ENCODE results near the gene TTR. TPM values are rescaled to one million over a fixed set of nuclear protein-coding genes. Genes with fewer than 3 reads are reported as not detected.

TTR gene
- total RNA-seq, 2 experiments from 2014 or later = not detected

DNA sequence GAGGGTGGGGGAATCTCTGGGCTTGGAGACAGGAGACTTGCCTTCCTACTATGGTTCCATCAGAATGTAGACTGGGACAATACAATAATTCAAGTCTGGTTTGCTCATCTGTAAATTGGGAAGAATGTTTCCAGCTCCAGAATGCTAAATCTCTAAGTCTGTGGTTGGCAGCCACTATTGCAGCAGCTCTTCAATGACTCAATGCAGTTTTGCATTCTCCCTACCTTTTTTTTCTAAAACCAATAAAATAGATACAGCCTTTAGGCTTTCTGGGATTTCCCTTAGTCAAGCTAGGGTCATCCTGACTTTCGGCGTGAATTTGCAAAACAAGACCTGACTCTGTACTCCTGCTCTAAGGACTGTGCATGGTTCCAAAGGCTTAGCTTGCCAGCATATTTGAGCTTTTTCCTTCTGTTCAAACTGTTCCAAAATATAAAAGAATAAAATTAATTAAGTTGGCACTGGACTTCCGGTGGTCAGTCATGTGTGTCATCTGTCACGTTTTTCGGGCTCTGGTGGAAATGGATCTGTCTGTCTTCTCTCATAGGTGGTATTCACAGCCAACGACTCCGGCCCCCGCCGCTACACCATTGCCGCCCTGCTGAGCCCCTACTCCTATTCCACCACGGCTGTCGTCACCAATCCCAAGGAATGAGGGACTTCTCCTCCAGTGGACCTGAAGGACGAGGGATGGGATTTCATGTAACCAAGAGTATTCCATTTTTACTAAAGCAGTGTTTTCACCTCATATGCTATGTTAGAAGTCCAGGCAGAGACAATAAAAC, 6.5 kb downstream of the TTR start:
- Mint-ChIP-seq H3K27ac (no peak overlapping the region), H3K9me3 (ENCODE audit: low read depth) (no peaks in the 10 kb centered on the region), H3K4me1 (peaks cover under 1% of the 10 kb centered on the region), H3K36me3 (ENCODE audit: low read depth) (no peaks in the 10 kb centered on the region), H3K4me3 (no peak overlapping the region), H3K27me3 (no peaks in the 10 kb centered on the region)
- no peak for ATAC-seq
- intact Hi-C loops (cut with DNase I, micrococcal nuclease) = no loop called here
- ChIA-PET POLR2A (no interaction called here), CTCF (interaction anchor here (0.9 kb wide), 1 partner anchor 12 kb away, joined by 3 read pairs; no protein-coding TSS in a partner anchor)
- no peak for DNase-seq

DNA sequence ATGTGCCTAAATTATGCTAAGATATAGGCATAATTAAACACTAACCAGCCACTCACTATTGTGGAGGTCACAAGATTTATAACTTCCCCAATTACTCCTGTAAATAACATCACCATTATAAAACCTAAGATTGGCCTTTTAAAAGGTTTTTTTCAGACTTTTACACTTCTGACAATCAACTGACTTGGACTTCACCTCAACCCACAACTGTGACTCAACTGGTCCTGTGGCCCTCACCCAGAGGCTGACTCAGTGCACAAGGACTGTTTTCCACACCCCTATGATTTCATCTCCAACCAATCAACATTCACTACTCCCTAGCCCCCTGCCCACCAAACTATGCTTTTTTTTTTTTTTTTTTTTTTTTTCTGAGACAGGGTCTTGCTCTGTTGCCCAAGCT, 11.6 kb downstream of the TTR start:
- Mint-ChIP-seq H3K27ac (no peak overlapping the region), H3K9me3 (ENCODE audit: low read depth) (no peaks in the 10 kb centered on the region), H3K4me3 (no peak overlapping the region), H3K36me3 (ENCODE audit: low read depth) (no peaks in the 10 kb centered on the region), H3K4me1 (peaks cover 2% of the 10 kb centered on the region), H3K27me3 (peaks cover 13% of the 10 kb centered on the region)
- intact Hi-C loops (cut with DNase I, micrococcal nuclease) = loop anchor here in 1 of 2 experiments (5.0 kb wide), 1 partner anchor 79 kb away; the partner anchor contains the start of gene B4GALT6
- ChIA-PET POLR2A (no interaction called here), CTCF (no interaction called here)
- DNase-seq (peak; percentile 57), ATAC-seq (peak; percentile 85)

DNA sequence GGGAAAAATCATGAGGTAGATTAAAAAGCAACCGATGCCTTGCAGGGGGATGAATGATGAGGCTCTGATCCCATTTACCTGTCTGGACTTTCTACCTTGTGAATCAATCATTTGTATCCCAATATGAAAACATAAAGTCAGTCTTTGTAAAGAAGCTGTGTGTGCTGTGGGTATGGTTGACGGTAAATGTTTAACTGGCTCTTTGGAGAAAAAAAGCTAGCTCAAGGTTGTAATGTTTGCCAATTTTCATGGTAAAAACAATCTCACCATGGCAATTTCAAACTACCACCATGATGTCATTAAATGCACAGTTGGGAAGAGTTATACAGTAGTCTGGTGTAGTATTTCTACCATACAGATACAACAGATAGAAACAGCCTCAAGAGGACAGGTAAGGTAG, 14.6 kb downstream of the TTR start:
- Mint-ChIP-seq H3K27ac (no peak overlapping the region), H3K4me3 (no peak overlapping the region), H3K9me3 (ENCODE audit: low read depth) (no peaks in the 10 kb centered on the region), H3K4me1 (peaks cover 2% of the 10 kb centered on the region), H3K27me3 (peaks cover 17% of the 10 kb centered on the region), H3K36me3 (ENCODE audit: low read depth) (no peaks in the 10 kb centered on the region)
- POLR2A ChIA-PET = no interaction called here
- intact Hi-C loops (cut with DNase I, micrococcal nuclease) = no loop called here
- CTCF ChIA-PET = no interaction called here
- no peak for ATAC-seq
- no peak for DNase-seq

DNA sequence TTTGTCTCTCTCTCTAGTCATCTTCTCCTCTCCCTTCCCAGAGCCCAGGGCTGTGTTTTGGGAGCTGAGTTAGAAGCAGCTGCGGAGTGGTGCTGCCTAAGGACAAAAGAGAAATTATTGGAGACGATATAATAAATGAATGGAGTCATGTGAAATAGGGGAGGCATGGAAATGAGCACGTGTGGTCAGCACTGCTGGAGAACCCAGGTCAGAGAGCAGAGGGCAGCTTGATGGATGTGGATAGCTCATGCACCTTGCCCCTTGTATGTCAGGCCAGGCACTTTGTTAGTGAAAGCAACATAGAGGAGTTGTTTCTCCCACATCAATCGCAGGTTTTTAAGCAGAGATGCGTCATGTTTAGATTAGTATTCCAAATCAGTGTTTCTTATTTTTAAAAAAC, 15.7 kb downstream of the TTR start:
- no peak for ATAC-seq
- POLR2A ChIA-PET = no interaction called here
- intact Hi-C loops (cut with DNase I, micrococcal nuclease) = no loop called here
- peaks cover 17% of the 10 kb centered on the region for H3K27me3 Mint-ChIP-seq
- H3K4me1 Mint-ChIP-seq = peaks cover 2% of the 10 kb centered on the region
- H3K9me3 Mint-ChIP-seq (ENCODE audit: low read depth) = no peaks in the 10 kb centered on the region
- DNase-seq = no peak
- H3K27ac Mint-ChIP-seq = no peak overlapping the region
- CTCF ChIA-PET = no interaction called here
- H3K4me3 Mint-ChIP-seq = no peak overlapping the region
- no peaks in the 10 kb centered on the region for H3K36me3 Mint-ChIP-seq (ENCODE audit: low read depth)

DNA sequence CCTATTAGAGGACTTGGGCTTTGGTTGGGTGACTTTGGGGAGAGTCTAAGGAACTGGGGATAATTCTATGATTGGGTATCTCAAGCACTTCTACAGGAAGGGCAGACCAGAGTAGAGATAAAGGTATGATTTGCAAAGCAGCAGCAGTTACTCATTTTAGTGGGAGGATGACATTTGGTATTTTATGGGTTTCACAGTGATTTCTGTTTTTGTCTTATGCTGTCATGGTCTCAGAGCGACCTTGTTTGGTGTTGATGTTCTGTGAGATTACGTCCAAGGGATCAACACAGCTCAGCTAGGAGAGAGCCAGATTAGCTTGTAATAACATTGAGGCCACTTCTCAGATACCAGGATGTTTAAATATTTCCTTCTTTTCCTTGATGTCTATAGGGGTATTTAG, 18.2 kb downstream of the TTR start:
- ATAC-seq = no peak
- Mint-ChIP-seq H3K4me3 (no peak overlapping the region), H3K27ac (no peak overlapping the region), H3K36me3 (ENCODE audit: low read depth) (no peaks in the 10 kb centered on the region), H3K9me3 (ENCODE audit: low read depth) (no peaks in the 10 kb centered on the region), H3K27me3 (peaks cover 16% of the 10 kb centered on the region), H3K4me1 (no peaks in the 10 kb centered on the region)
- ChIA-PET POLR2A (no interaction called here), CTCF (interaction anchor here (0.9 to 1.0 kb wide), 2 partner anchors 12 to 50 kb away, joined by 3 read pairs; no protein-coding TSS in a partner anchor)
- no peak for DNase-seq
- intact Hi-C loops (cut with DNase I, micrococcal nuclease) = no loop called here

DNA sequence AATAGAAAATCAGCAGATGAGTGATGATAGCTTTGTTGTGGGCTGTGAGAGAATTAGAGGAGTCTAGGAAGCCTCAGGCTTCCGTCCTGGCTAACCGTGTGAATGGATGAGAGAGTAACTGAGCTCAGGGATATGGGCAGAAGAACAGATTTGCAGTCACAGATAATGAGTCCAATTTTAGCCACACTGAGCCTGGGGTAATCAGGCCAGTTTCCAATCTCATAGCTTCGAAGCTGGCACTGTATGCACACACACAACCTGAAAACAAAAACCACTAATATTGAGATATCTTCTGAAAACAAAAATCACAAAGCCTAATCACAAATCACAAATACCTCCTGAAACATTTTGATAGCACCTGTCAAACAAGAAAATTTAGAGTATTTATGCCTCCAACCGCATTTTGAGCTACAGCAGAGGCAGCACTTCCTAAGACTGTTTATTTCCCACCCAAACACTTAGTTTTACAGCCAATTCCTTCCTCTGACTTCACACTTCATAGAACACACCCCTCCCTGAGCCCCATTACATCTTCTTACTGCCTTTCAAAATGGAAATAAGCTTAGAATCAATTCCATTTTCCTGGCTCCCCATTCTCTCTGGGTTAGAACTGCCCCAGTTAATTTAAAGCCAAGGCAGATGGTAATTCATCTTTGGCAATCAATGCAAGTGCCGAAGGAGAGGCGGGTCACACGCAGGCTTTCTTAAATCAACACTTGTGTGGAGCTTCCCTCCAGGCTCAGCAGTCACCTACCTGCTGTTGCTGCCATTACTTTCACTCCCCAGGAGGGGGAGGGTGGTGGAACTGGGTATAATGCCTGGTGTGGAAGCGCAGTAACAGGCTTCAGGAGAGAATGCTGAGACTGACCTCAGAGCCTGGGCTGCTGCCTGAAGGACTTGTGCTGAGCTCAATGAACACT, 18.9 kb downstream of the TTR start:
- no peak overlapping the region for H3K27ac Mint-ChIP-seq
- no peaks in the 10 kb centered on the region for H3K36me3 Mint-ChIP-seq (ENCODE audit: low read depth)
- no peak overlapping the region for H3K4me3 Mint-ChIP-seq
- ATAC-seq = no peak
- DNase-seq = no peak
- no peaks in the 10 kb centered on the region for H3K4me1 Mint-ChIP-seq
- intact Hi-C loops (cut with DNase I, micrococcal nuclease) = no loop called here
- ChIA-PET CTCF (interaction anchor here (0.6 to 1.1 kb wide), 6 partner anchors 8 to 115 kb away, joined by 3 read pairs; no protein-coding TSS in a partner anchor), POLR2A (no interaction called here)
- peaks cover 12% of the 10 kb centered on the region for H3K27me3 Mint-ChIP-seq
- H3K9me3 Mint-ChIP-seq (ENCODE audit: low read depth) = no peaks in the 10 kb centered on the region

DNA sequence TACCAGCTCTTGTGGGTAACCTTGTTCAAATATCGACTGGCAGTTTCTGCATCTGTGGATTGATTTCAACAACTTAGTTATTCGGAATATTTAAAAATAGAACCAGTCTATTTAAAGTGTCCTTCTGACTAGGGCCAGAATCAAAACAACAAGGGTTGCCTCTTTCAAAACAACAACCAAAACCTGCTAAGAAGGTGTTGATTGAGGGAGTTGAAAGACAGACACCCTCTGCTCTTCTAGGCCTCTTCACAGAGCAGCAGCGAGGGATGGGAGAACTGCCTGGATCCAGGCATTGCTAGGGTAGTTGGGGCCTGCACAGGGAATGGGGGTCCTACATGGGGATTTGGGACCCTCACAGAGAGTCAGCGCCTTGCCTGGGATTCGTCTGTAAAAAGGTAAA, 19.8 kb downstream of the TTR start:
- DNase-seq (no peak), ATAC-seq (no peak)
- ChIA-PET POLR2A (no interaction called here), CTCF (interaction anchor here (0.6 to 1.1 kb wide), 4 partner anchors 7 to 114 kb away, joined by 3 read pairs; no protein-coding TSS in a partner anchor)
- H3K9me3 Mint-ChIP-seq (ENCODE audit: low read depth) = no peaks in the 10 kb centered on the region
- no peak overlapping the region for H3K4me3 Mint-ChIP-seq
- no peaks in the 10 kb centered on the region for H3K4me1 Mint-ChIP-seq
- peaks cover 7% of the 10 kb centered on the region for H3K27me3 Mint-ChIP-seq
- H3K36me3 Mint-ChIP-seq (ENCODE audit: low read depth) = no peaks in the 10 kb centered on the region
- intact Hi-C loops (cut with DNase I, micrococcal nuclease) = no loop called here
- H3K27ac Mint-ChIP-seq = no peak overlapping the region

DNA sequence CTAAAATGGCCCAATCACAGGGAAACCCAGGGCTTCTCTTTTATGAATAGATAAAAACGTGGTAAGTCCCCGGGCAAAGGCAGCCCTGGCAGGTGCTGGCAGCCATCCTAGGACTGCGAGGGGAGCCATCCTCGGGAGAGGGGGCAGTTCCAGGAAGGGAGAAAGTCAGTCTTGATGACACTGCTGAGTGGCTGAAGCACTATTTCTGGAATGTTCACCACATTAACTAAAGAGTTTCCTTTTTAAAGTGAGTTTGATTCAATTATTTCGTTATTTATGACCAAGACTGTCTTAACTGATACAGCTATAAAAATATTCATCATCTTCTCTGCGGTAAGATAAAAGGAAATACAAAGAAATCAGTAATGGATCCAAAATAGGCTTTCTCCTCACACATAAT, 20.4 kb downstream of the TTR start:
- intact Hi-C loops (cut with DNase I, micrococcal nuclease) = no loop called here
- CTCF ChIA-PET = no interaction called here
- H3K27me3 Mint-ChIP-seq = peaks cover 7% of the 10 kb centered on the region

DNA sequence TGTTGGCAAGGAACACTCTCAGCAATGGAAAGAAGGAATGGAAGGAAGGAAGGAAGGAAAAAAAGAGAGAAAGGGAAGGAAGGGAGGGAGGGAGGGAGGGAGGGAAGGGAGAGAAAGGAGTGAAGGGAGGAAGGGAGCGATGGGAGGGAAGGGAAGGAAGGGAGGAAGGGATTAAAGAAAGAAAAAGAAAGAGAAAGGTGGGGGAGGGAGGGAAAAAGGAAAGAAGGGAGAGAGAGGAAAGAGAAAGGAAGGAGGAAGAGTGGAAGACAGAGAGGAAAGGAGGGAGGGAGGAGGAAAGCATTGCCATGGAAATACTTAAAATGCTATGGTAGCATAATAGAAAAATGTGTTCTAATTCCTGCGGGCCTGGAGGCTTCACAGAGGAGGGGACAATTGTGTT, 22.4 kb downstream of the TTR start:
- H3K27ac Mint-ChIP-seq = no peak overlapping the region
- no peaks in the 10 kb centered on the region for H3K9me3 Mint-ChIP-seq (ENCODE audit: low read depth)
- ChIA-PET POLR2A (no interaction called here), CTCF (interaction anchor here (1.4 kb wide), 1 partner anchor 109 kb away, joined by 3 read pairs; no protein-coding TSS in a partner anchor)
- DNase-seq (no peak), ATAC-seq (no peak)
- no peaks in the 10 kb centered on the region for H3K4me1 Mint-ChIP-seq
- intact Hi-C loops (cut with DNase I, micrococcal nuclease) = no loop called here
- peaks cover 10% of the 10 kb centered on the region for H3K27me3 Mint-ChIP-seq
- no peak overlapping the region for H3K4me3 Mint-ChIP-seq
- no peaks in the 10 kb centered on the region for H3K36me3 Mint-ChIP-seq (ENCODE audit: low read depth)

More for the DNA sequence above, 20.4 kb downstream of the TTR start:
- H3K9me3 Mint-ChIP-seq (ENCODE audit: low read depth) = no peaks in the 10 kb centered on the region
- POLR2A ChIA-PET = no interaction called here
- H3K27ac Mint-ChIP-seq = no peak overlapping the region
- ATAC-seq (no peak), DNase-seq (no peak)
- no peaks in the 10 kb centered on the region for H3K36me3 Mint-ChIP-seq (ENCODE audit: low read depth)
- no peaks in the 10 kb centered on the region for H3K4me1 Mint-ChIP-seq
- H3K4me3 Mint-ChIP-seq = no peak overlapping the region

DNA sequence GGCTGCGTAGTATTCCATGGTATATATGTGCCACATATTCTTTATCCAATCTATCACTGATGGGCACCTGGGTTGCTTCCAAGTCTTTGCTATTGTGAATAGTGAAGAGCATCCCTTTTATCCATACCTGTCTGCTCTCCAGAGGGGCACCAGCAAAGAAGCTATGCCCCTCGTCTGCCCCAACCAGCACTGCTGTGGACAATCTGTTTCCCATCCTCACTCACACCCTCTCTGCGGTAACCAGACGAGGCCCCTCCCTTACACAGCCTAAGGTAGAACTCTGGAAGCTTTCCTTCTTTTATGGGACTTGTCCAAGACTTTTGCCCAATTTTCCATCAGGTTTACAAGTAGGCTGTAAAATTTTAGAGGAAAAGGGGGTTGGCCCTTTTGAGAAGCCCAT, 24.9 kb downstream of the TTR start:
- Mint-ChIP-seq H3K27me3 (peaks cover 5% of the 10 kb centered on the region), H3K9me3 (ENCODE audit: low read depth) (no peaks in the 10 kb centered on the region), H3K27ac (no peak overlapping the region), H3K36me3 (ENCODE audit: low read depth) (no peaks in the 10 kb centered on the region), H3K4me3 (no peak overlapping the region), H3K4me1 (no peaks in the 10 kb centered on the region)
- ATAC-seq (no peak), DNase-seq (no peak)
- CTCF ChIA-PET = no interaction called here
- intact Hi-C loops (cut with DNase I, micrococcal nuclease) = no loop called here
- POLR2A ChIA-PET = no interaction called here

DNA sequence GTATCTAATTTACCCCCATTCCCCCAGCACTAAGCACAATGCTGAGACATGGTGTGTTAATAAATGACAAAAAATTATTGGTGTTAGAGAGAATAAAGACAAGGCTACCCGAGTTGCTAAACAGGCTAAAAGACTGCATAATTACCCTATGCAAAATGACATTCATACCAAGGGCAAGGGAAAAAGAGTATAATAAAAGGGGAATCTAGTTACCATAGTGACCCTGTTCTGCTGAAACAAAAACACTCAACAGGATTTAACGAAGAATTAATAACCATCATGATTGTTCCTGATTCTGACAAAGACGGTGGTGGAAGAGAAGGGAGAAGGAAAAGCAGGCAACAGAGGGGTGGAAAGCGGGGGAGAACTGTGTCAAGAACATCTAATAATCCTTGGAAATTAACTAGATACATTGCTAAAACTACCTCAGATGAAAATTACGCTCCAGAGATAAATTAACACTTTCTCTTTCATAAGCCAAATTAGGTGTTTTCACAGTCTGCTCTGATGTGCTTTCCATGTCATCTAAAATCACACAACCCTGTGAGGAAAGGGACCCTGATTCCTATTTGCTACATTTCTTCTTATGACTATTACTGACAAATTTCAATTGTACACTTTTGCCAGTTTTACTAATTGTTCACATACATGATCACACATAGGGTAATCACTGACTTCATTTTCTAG, 25.5 kb downstream of the TTR start:
- no peak for DNase-seq
- peaks cover 5% of the 10 kb centered on the region for H3K27me3 Mint-ChIP-seq
- intact Hi-C loops (cut with DNase I, micrococcal nuclease) = no loop called here
- no peak for ATAC-seq
- no peaks in the 10 kb centered on the region for H3K9me3 Mint-ChIP-seq (ENCODE audit: low read depth)
- H3K36me3 Mint-ChIP-seq (ENCODE audit: low read depth) = no peaks in the 10 kb centered on the region
- POLR2A ChIA-PET = no interaction called here
- H3K4me1 Mint-ChIP-seq = no peaks in the 10 kb centered on the region
- H3K27ac Mint-ChIP-seq = no peak overlapping the region
- CTCF ChIA-PET = no interaction called here
- H3K4me3 Mint-ChIP-seq = no peak overlapping the region

Data from activated CD4-positive, alpha-beta T cell treated with anti-CD3 and anti-CD28 coated beads for 36 hours (primary cell).